ENCODE results near the gene TTC39A.
"Not testable (repeated sequence)": the region's sequence is repeated elsewhere in the genome, so short reads cannot be mapped to it uniquely, and the experiment has no call there.

TTC39A gene

GRCh38 chr1:51272916-51273315 is 57.4 kb downstream of the TTC39A start:
- in situ Hi-C loops (cut with MboI; ENCODE audit: low sequenced_read_pairs), result no loop called here

GRCh38 chr1:51270751-51271150 is 59.6 kb downstream of the TTC39A start:
- in situ Hi-C loops (cut with MboI; ENCODE audit: low sequenced_read_pairs), result no loop called here

- in situ Hi-C loops (cut with MboI; ENCODE audit: low sequenced_read_pairs), result no loop called here
Observed at GRCh38 chr1:51268634-51269033, 61.7 kb downstream of the TTC39A start.

- in situ Hi-C loops (cut with MboI; ENCODE audit: low sequenced_read_pairs), result no loop called here
Observed at GRCh38 chr1:51266791-51267190, 63.6 kb downstream of the TTC39A start.

GRCh38 chr1:51266181-51266580 is 64.2 kb downstream of the TTC39A start:
- in situ Hi-C loops (cut with MboI; ENCODE audit: low sequenced_read_pairs), result no loop called here

- in situ Hi-C loops (cut with MboI; ENCODE audit: low sequenced_read_pairs), result no loop called here
Observed at GRCh38 chr1:51265618-51266017, 64.7 kb downstream of the TTC39A start.

- in situ Hi-C loops (cut with MboI; ENCODE audit: low sequenced_read_pairs), result no loop called here
Observed at GRCh38 chr1:51264451-51264850, 65.9 kb downstream of the TTC39A start.

GRCh38 chr1:51263147-51263877 is 67.0 kb downstream of the TTC39A start:
- in situ Hi-C loops (cut with MboI; ENCODE audit: low sequenced_read_pairs), result no loop called here

- in situ Hi-C loops (cut with MboI; ENCODE audit: low sequenced_read_pairs), result no loop called here
Observed at GRCh38 chr1:51255331-51255730, 75.0 kb downstream of the TTC39A start.

GRCh38 chr1:51253691-51254090 is 76.7 kb downstream of the TTC39A start:
- in situ Hi-C loops (cut with MboI; ENCODE audit: low sequenced_read_pairs), result no loop called here

- in situ Hi-C loops (cut with MboI; ENCODE audit: low sequenced_read_pairs), result no loop called here
Observed at GRCh38 chr1:51252366-51252765, 78.0 kb downstream of the TTC39A start.

GRCh38 chr1:51251165-51251564 is 79.2 kb downstream of the TTC39A start:
- in situ Hi-C loops (cut with MboI; ENCODE audit: low sequenced_read_pairs), result not testable (repeated sequence)

GRCh38 chr1:51250729-51251128 is 79.6 kb downstream of the TTC39A start:
- in situ Hi-C loops (cut with MboI; ENCODE audit: low sequenced_read_pairs), result not testable (repeated sequence)

GRCh38 chr1:51249445-51249844 is 80.9 kb downstream of the TTC39A start:
- in situ Hi-C loops (cut with MboI; ENCODE audit: low sequenced_read_pairs), result no loop called here

GRCh38 chr1:51247499-51247898 is 82.9 kb downstream of the TTC39A start:
- in situ Hi-C loops (cut with MboI; ENCODE audit: low sequenced_read_pairs), result no loop called here

- in situ Hi-C loops (cut with MboI; ENCODE audit: low sequenced_read_pairs), result no loop called here
Observed at GRCh38 chr1:51247022-51247421, 83.3 kb downstream of the TTC39A start.

- in situ Hi-C loops (cut with MboI; ENCODE audit: low sequenced_read_pairs), result no loop called here
Observed at GRCh38 chr1:51242546-51242945, 87.8 kb downstream of the TTC39A start.

GRCh38 chr1:51241119-51241518 is 89.2 kb downstream of the TTC39A start:
- in situ Hi-C loops (cut with MboI; ENCODE audit: low sequenced_read_pairs), result no loop called here

- in situ Hi-C loops (cut with MboI; ENCODE audit: low sequenced_read_pairs), result no loop called here
Observed at GRCh38 chr1:51240084-51240483, 90.3 kb downstream of the TTC39A start.

GRCh38 chr1:51238034-51238403 is 92.3 kb downstream of the TTC39A start:
- in situ Hi-C loops (cut with MboI; ENCODE audit: low sequenced_read_pairs), result no loop called here

GRCh38 chr1:51237351-51238033 is 92.9 kb downstream of the TTC39A start:
- in situ Hi-C loops (cut with MboI; ENCODE audit: low sequenced_read_pairs), result no loop called here
